Mucosa of descending colon (tissue), 3 donors: ENCODE data around the gene MIPOL1. TPM values are rescaled to one million over a fixed set of nuclear protein-coding genes. Genes with fewer than 3 reads are reported as not detected.

Experiments used
- ATAC-seq: fragments of 200-7000 bp; cut with Tn5 transposase; one replicate; pipeline ENCODE4 v1.9.1; 2020; ENCODE audit warnings: mild to moderate bottlenecking, moderate library complexity
- DNase-seq, 3 donors: peaks; one replicate each; pipeline ENCODE4 v3.0.0-alpha.2; 2020
- H3K36me3 ChIP-seq: fragments of 200-600 bp; one replicate; pipeline ENCODE4 v1.8.0; 2021; ENCODE audit warnings: low read depth, mild to moderate bottlenecking
- H3K4me1 ChIP-seq: fragments of 200-600 bp; one replicate; pipeline ENCODE4 v1.8.0; 2021; ENCODE audit warnings: low read depth, mild to moderate bottlenecking
- H3K4me3 ChIP-seq: fragments of 200-600 bp; one replicate; pipeline ENCODE4 v1.8.0; 2021; ENCODE audit warnings: mild to moderate bottlenecking
- H3K9me3 ChIP-seq: fragments of 200-600 bp; one replicate; pipeline ENCODE4 v1.8.0; 2021; ENCODE audit warnings: mild to moderate bottlenecking
- CTCF ChIP-seq: fragments of 200-600 bp; IDR thresholded peaks from one replicate; pipeline ENCODE4 v1.8.0; 2022; ENCODE audit warnings: antibody characterized with exemption, mild to moderate bottlenecking
- intact Hi-C, 2 donors: fragments of 100-400 bp; cut with DNase I in 1 of 2; cut with micrococcal nuclease in 1 of 2; formaldehyde crosslinking; loops; one replicate each; pipeline versions ENCODE4 v1.11.0 to v1.11.1; 2022; cut with DNase I, micrococcal nuclease
- total RNA-seq, 3 donors: library from RNA; stranded (reverse); fragmentation: NEBNext Ultra II Directional in 2 of 3; extraction: Animal tissue kit (Norgen Biotek cat#: 25700) in 2 of 3; gene quantifications; one replicate each; pipeline versions ENCODE4 v1.2.1 to v1.2.4, GENCODE V29; 2021 to 2023
- donor health status: DM: no; HTN: no; CAD: no; lungs with moderate emphysema.
- donor health status: DM: no; HTN: no; CAD: no.
- donor health status: DM: no; HTN: yes; CAD: no.

Gene MIPOL1
- total RNA-seq, 3 donors from 2014 or later: 5.5 to 12.0 (median 11.7) TPM

DNA sequence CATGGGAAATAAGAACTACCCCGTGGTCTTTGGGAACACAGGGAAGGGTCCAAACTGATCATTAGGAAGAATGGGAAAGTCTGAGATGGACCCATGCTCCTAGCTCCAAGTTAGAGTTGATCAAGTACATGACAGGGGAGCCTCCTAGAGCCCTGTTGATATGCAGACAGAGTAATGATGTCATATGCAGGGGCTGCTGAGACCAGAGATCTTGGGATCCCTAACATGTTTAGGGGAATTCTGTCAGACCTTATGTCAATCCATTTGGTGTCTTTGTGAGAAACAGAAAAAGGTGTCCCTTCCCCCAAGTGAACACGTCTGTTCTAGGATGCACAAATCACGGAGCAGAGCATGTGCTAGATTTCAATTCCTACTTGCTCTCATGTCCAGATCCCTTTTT, 31.9 kb upstream of the MIPOL1 start:
- H3K9me3 ChIP-seq: no peaks in the 10 kb centered on the region
- intact Hi-C loops: no loop called here
- H3K36me3 ChIP-seq: no peaks in the 10 kb centered on the region
- no peak for ATAC-seq
- no peak for TF ChIP-seq CTCF
- DNase-seq: no peak
- H3K4me3 ChIP-seq: no peak overlapping the region
- H3K4me1 ChIP-seq: no peaks in the 10 kb centered on the region

GRCh38 chr14:37167151-37168047, 30.3 kb upstream of the MIPOL1 start:
- Histone ChIP-seq H3K4me1 (no peaks in the 10 kb centered on the region), H3K9me3 (no peaks in the 10 kb centered on the region), H3K4me3 (no peak overlapping the region), H3K36me3 (no peaks in the 10 kb centered on the region)
- intact Hi-C loops: no loop called here
- DNase-seq: no peak
- TF ChIP-seq CTCF: no peak
- no peak for ATAC-seq

DNA sequence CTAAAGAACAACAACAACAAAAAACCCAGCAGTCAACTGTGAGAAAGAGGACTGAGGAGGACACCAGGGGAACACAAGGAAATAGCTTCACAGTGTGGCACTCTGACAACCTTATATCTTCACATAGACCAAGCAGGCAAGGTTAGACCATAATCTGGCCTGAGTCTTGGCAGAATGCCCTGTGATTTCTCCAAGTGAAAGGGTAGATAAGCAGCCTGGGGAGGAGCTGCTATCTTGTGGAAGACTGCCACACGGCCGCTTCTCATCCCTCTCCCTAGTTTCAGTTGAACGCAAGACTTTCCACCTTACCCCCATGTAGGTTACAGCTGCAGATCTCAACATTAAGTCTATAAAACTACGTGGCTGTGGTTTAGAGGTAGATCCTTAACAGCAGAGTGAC, 29.0 kb upstream of the MIPOL1 start:
- Histone ChIP-seq H3K4me3 (no peak overlapping the region), H3K36me3 (no peaks in the 10 kb centered on the region), H3K9me3 (no peaks in the 10 kb centered on the region), H3K4me1 (no peaks in the 10 kb centered on the region)
- intact Hi-C loops: no loop called here
- peak in 1 of 3 donors; percentile 16 for DNase-seq
- ATAC-seq: no peak
- no peak for TF ChIP-seq CTCF

DNA sequence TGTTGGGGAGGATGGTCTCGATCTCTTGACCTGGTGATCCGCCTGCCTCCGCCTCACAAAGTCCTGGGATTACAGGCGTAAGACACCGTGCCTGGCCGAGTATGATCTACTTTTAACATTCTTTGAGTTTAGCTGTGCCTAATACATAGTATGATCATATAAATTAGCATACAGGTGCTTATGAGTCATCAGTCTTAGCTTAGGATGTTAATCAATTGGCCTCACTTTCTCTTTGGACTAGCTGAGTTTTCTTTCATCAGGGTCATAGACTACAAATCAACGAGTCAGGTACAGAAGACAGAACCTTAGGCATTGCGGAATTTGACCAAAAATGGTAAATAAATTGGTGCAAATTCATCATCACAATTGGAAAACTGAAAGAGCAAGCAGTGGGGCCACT, 27.5 kb upstream of the MIPOL1 start:
- Histone ChIP-seq H3K4me1 (no peaks in the 10 kb centered on the region), H3K36me3 (no peaks in the 10 kb centered on the region), H3K9me3 (no peaks in the 10 kb centered on the region), H3K4me3 (no peak overlapping the region)
- TF ChIP-seq CTCF: no peak
- DNase-seq: no peak
- intact Hi-C loops: no loop called here
- no peak for ATAC-seq

GRCh38 chr14:37170993-37171392, 26.7 kb upstream of the MIPOL1 start:
- no peak for DNase-seq
- no peaks in the 10 kb centered on the region for H3K4me1 ChIP-seq
- H3K36me3 ChIP-seq: no peaks in the 10 kb centered on the region
- intact Hi-C loops: no loop called here
- H3K9me3 ChIP-seq: no peaks in the 10 kb centered on the region
- no peak for TF ChIP-seq CTCF
- no peak for ATAC-seq
- H3K4me3 ChIP-seq: no peak overlapping the region
